Thyroid gland (tissue), 4 donors: ENCODE measurements around the gene ERAL1.

Experiments
- CTCF ChIP-seq, 6 experiments: fragments of 200-600 bp in 3 of 6; fragments of 450-650 bp in 3 of 6; sonication (generic) in 3 of 6; IDR thresholded peaks; one replicate each; pipeline ENCODE4 v1.5.1; 2016 to 2019; ENCODE audit warnings: antibody characterized with exemption in 6 of 6, mild to moderate bottlenecking in 2 of 6, inconsistent platforms in 1 of 6, moderate library complexity in 1 of 6
- POLR2A ChIP-seq, 2 donors: fragments of 450-650 bp; IDR thresholded peaks; one replicate each; pipeline ENCODE4 v1.6.1; 2017; ENCODE audit warnings: antibody characterized with exemption in 2 of 2, mild to moderate bottlenecking in 2 of 2, moderate library complexity in 1 of 2

- TF ChIP-seq CTCF (IDR thresholded peaks at IDR 0.05) = no peak
- no peak for TF ChIP-seq POLR2A (IDR thresholded peaks at IDR 0.05)
Observed at GRCh38 chr17:28807925-28808634, 46.7 kb upstream of the ERAL1 start.
